ENCODE data around the gene KLF8. TPM values are rescaled to one million over a fixed set of nuclear protein-coding genes. Genes with fewer than 3 reads are reported as not detected.

Gene KLF8
- total RNA-seq, 1 experiment from 2014 or later: 0.12 TPM

GRCh38 chrX:56308726-56309125 lies 76.6 kb downstream of the KLF8 start:
- no peak for DNase-seq (ENCODE audit: extremely low read depth, low read depth)

- no peak for DNase-seq (ENCODE audit: extremely low read depth, low read depth)
Observed at GRCh38 chrX:56309881-56310280, 77.7 kb downstream of the KLF8 start.

- DNase-seq (ENCODE audit: extremely low read depth, low read depth): no peak
Observed at GRCh38 chrX:56310581-56310980, 78.4 kb downstream of the KLF8 start.

- DNase-seq (ENCODE audit: extremely low read depth, low read depth): no peak
Observed at GRCh38 chrX:56313308-56313707, 81.2 kb downstream of the KLF8 start.

GRCh38 chrX:56314334-56314733 lies 82.2 kb downstream of the KLF8 start:
- DNase-seq (ENCODE audit: extremely low read depth, low read depth): no peak

GRCh38 chrX:56318076-56318475 lies 85.9 kb downstream of the KLF8 start:
- DNase-seq (ENCODE audit: extremely low read depth, low read depth): no peak

GRCh38 chrX:56319165-56319564 lies 87.0 kb downstream of the KLF8 start:
- no peak for DNase-seq (ENCODE audit: extremely low read depth, low read depth)
